ENCODE results near the gene RGS5.

GRCh38 chr1:163211667-163212066, 9.0 kb upstream of the RGS5 start:
- TF ChIP-seq EP300 (IDR thresholded peaks at IDR 0.05; ENCODE audit: borderline replicate concordance in 1 of 2, low read depth in 1 of 2, low read length in 1 of 2) (no peak), CTCF (IDR thresholded peaks at IDR 0.05) (no peak), NFIC (IDR thresholded peaks at IDR 0.05; ENCODE audit: borderline replicate concordance) (no peak), GATA2 (CRISPR knock-in tag; IDR thresholded peaks at IDR 0.05) (no peak), POLR2AphosphoS5 (IDR thresholded peaks at IDR 0.05; ENCODE audit: low read depth, low read length) (no peak), RCOR1 (IDR thresholded peaks at IDR 0.05; ENCODE audit: low read length) (no peak), REST (IDR thresholded peaks at IDR 0.05; ENCODE audit: low read depth, low read length) (no peak), MXI1 (IDR thresholded peaks at IDR 0.05; ENCODE audit: low read depth, low read length) (no peak), USF2 (IDR thresholded peaks at IDR 0.05; ENCODE audit: borderline replicate concordance, low read depth, low read length) (no peak), TEAD4 (IDR thresholded peaks at IDR 0.05; ENCODE audit: borderline replicate concordance, insufficient read depth) (no peak), EZH2phosphoT487 (IDR thresholded peaks at IDR 0.05; ENCODE audit: borderline replicate concordance, low read depth) (no peak)
- TF ChIP-seq, protein P1, sequence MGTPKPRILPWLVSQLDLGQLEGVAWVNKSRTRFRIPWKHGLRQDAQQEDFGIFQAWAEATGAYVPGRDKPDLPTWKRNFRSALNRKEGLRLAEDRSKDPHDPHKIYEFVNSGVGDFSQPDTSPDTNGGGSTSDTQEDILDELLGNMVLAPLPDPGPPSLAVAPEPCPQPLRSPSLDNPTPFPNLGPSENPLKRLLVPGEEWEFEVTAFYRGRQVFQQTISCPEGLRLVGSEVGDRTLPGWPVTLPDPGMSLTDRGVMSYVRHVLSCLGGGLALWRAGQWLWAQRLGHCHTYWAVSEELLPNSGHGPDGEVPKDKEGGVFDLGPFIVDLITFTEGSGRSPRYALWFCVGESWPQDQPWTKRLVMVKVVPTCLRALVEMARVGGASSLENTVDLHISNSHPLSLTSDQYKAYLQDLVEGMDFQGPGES (IDR thresholded peaks at IDR 0.05; ENCODE audit: low read depth, low read length): no peak
- TF ChIP-seq, protein P2, sequence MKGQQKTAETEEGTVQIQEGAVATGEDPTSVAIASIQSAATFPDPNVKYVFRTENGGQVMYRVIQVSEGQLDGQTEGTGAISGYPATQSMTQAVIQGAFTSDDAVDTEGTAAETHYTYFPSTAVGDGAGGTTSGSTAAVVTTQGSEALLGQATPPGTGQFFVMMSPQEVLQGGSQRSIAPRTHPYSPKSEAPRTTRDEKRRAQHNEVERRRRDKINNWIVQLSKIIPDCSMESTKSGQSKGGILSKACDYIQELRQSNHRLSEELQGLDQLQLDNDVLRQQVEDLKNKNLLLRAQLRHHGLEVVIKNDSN (IDR thresholded peaks at IDR 0.05; ENCODE audit: borderline replicate concordance, low read depth): no peak

Data from SK-N-SH (cell line).